Thyroid gland (tissue), 4 donors: ENCODE results near the gene NAA50. TPM values are rescaled to one million over a fixed set of nuclear protein-coding genes. Genes with fewer than 3 reads are reported as not detected.

Experiments
- DNase-seq, 2 donors: peaks; one replicate each; pipeline ENCODE4 v3.0.0-alpha.2; 2019
- H3K27ac ChIP-seq, 3 donors: fragments of 200-600 bp; sonication (generic); 1 replicate in 2 of 3; 2 replicates in 1 of 3; pipeline ENCODE4 v1.5.1; 2016 to 2019; ENCODE audit warnings: mild to moderate bottlenecking in 1 of 3, moderate library complexity in 1 of 3
- H3K27me3 ChIP-seq: fragments of 200-600 bp; sonication (generic); one replicate; pipeline ENCODE4 v1.5.1; 2019
- H3K36me3 ChIP-seq, 2 donors: fragments of 200-600 bp; sonication (generic); one replicate each; pipeline ENCODE4 v1.5.1; 2016 to 2019
- H3K4me1 ChIP-seq, 2 donors: fragments of 200-600 bp; sonication (generic); one replicate each; pipeline ENCODE4 v1.5.1; 2017 to 2019
- H3K4me3 ChIP-seq, 3 donors: fragments of 200-600 bp; sonication (generic); replicated peaks in 1 of 3; 1 replicate in 2 of 3; 2 replicates in 1 of 3; pipeline ENCODE4 v1.5.1; 2016; ENCODE audit warnings: mild to moderate bottlenecking in 1 of 3
- H3K9me3 ChIP-seq: fragments of 200-600 bp; sonication (generic); one replicate; pipeline ENCODE4 v1.5.1; 2017
- CTCF ChIP-seq, 6 experiments: fragments of 200-600 bp in 3 of 6; fragments of 450-650 bp in 3 of 6; sonication (generic) in 3 of 6; IDR thresholded peaks; one replicate each; pipeline ENCODE4 v1.5.1; 2016 to 2019; ENCODE audit warnings: antibody characterized with exemption in 6 of 6, mild to moderate bottlenecking in 2 of 6, inconsistent platforms in 1 of 6, moderate library complexity in 1 of 6
- POLR2A ChIP-seq, 2 donors: fragments of 450-650 bp; IDR thresholded peaks; one replicate each; pipeline ENCODE4 v1.6.1; 2017; ENCODE audit warnings: antibody characterized with exemption in 2 of 2, mild to moderate bottlenecking in 2 of 2, moderate library complexity in 1 of 2
- WGBS, 2 donors: methylation state at CpG; one replicate each; pipeline ENCODE4 v1.1.5; 2017; 5-methylcytosine and 5-hydroxymethylcytosine counted together
- intact Hi-C: fragments of 100-400 bp; cut with DNase I; formaldehyde crosslinking; loops from one replicate; pipeline ENCODE4 v1.15.1; 2023
- total RNA-seq, 4 donors: library from RNA; depleted of rRNA; stranded (reverse); fragments of >200 nt; gene quantifications; one replicate each; pipeline ENCODE4 v1.2.3, GENCODE V29; 2016

Gene NAA50
- total RNA-seq, 4 donors from 2014 or later, result 110 to 133 (median 119) TPM

DNA sequence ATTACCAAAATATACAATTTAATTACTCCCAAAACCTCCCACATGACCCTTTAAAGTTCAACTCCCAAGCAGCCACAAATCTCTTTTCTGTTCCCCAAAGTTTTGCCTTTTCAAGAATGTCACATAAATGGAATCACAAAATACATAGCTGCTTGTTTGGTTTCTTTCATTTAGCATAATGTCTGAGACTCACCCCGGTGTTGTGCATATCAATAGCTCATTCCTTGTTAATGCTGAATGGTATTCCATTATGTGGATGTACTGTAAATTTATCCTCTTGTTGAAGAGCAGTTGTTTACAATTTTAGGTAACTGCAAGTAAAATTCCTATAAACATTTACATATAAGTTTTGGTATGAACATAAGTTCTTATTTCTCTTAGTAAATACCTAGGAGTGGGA lies 15.5 kb downstream of the NAA50 start:
- intact Hi-C loops, result loop anchor here (10.0 kb wide), 1 partner anchor 104 kb away; the partner anchor contains the start of gene GRAMD1C
- no peak for TF ChIP-seq POLR2A (IDR thresholded peaks at IDR 0.05)
- TF ChIP-seq CTCF (IDR thresholded peaks at IDR 0.05), result no peak
- H3K27me3 ChIP-seq, result no peaks in the 10 kb centered on the region

DNA sequence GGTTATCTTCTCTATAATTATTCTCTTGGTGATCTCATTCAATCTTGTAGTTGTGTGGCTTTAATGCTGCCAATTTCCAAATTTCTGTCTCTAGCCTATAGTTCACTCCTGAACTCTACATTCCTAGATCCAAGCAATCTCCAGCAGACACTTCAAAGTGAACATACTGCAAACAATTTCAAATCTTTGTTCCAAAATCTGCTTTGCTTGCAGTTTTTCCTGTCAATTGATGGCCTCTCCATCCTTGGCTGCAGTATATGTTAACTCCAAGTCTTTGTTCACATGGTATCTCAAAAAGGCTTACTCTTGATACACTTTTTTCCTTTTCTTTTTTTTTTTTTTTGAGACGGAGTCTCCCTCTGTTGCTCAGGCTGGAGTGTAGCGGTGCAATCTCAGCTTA lies 17.4 kb downstream of the NAA50 start:
- no peaks in the 10 kb centered on the region for H3K4me1 ChIP-seq

More for the DNA sequence above, 15.5 kb downstream of the NAA50 start:
- H3K4me3 ChIP-seq, result no peak overlapping the region
- no peaks in the 10 kb centered on the region for H3K4me1 ChIP-seq
- WGBS, 2 donors, result 94 to 96% methylated on average over 1 of the region's 1 CpG
- H3K36me3 ChIP-seq, result no peaks in the 10 kb centered on the region
- H3K27ac ChIP-seq, result no peak overlapping the region
- no peaks in the 10 kb centered on the region for H3K9me3 ChIP-seq
- no peak for DNase-seq

DNA sequence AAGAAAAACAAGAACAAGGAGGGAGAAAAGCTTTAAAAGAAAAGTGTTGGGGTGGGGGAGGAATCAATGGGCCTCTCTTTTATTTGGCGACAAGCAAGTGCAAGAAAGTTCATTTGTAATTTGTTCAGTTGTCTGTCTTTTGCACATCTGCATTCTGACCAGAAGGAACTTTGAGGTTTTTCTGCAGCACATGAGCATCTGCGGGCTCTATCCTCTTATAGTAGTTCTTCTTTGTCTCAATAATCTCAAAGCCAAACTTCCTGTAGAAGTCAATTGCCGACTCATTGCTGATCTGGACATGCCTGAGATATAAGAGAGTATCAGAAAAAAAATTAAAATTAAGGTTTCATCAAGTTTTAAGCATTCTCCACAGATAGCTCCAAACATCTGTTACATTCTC lies 24.4 kb downstream of the NAA50 start:
- no peaks in the 10 kb centered on the region for H3K4me1 ChIP-seq
- TF ChIP-seq POLR2A (IDR thresholded peaks at IDR 0.05) (no peak), CTCF (IDR thresholded peaks at IDR 0.05) (no peak)
- peaks cover 15 to 28% of the 10 kb centered on the region in 2 donors for H3K36me3 ChIP-seq
- 92 to 94% methylated on average over 3 of the region's 3 CpGs for WGBS, 2 donors
- H3K27ac ChIP-seq, result no peak overlapping the region
- H3K27me3 ChIP-seq, result no peaks in the 10 kb centered on the region
- H3K9me3 ChIP-seq, result no peaks in the 10 kb centered on the region
- H3K4me3 ChIP-seq, result no peak overlapping the region
- intact Hi-C loops, result no loop called here
- DNase-seq, result no peak

More for the DNA sequence above, 17.4 kb downstream of the NAA50 start:
- Histone ChIP-seq H3K4me3 (no peak overlapping the region), H3K9me3 (no peaks in the 10 kb centered on the region), H3K27ac (no peak overlapping the region), H3K36me3 (no peaks in the 10 kb centered on the region), H3K27me3 (no peaks in the 10 kb centered on the region)
- DNase-seq, result no peak
- 94 to 100% methylated on average over 2 of the region's 2 CpGs for WGBS, 2 donors
- no peak for TF ChIP-seq CTCF (IDR thresholded peaks at IDR 0.05)
- TF ChIP-seq POLR2A (IDR thresholded peaks at IDR 0.05), result no peak
- intact Hi-C loops, result no loop called here

- Histone ChIP-seq H3K9me3 (no peaks in the 10 kb centered on the region), H3K27me3 (no peaks in the 10 kb centered on the region), H3K36me3 (peaks cover 15 to 28% of the 10 kb centered on the region in 2 donors), H3K4me1 (no peaks in the 10 kb centered on the region), H3K27ac (no peak overlapping the region), H3K4me3 (no peak overlapping the region)
- 35 to 47% methylated on average over 2 of the region's 2 CpGs for WGBS, 2 donors
- intact Hi-C loops, result no loop called here
- TF ChIP-seq CTCF (IDR thresholded peaks at IDR 0.05) (no peak), POLR2A (IDR thresholded peaks at IDR 0.05) (no peak)
- DNase-seq, result no peak
Measured at GRCh38 chr3:113719758-113720157, 26.3 kb downstream of the NAA50 start.

- no peak overlapping the region for H3K27ac ChIP-seq
- H3K9me3 ChIP-seq, result no peaks in the 10 kb centered on the region
- intact Hi-C loops, result no loop called here
- H3K4me3 ChIP-seq, result no peak overlapping the region
- H3K4me1 ChIP-seq, result no peaks in the 10 kb centered on the region
- TF ChIP-seq CTCF (IDR thresholded peaks at IDR 0.05) (no peak), POLR2A (IDR thresholded peaks at IDR 0.05) (no peak)
- no peaks in the 10 kb centered on the region for H3K27me3 ChIP-seq
- WGBS, 2 donors, result 84 to 92% methylated on average over 1 of the region's 1 CpG
- no peak for DNase-seq
- H3K36me3 ChIP-seq, result peaks cover 15 to 28% of the 10 kb centered on the region in 2 donors
Measured at GRCh38 chr3:113719294-113719693, 26.8 kb downstream of the NAA50 start.
